GM13976 (cell line): Measurements from ENCODE around the gene COX7C.
"Not testable (repeated sequence)": the region's sequence is repeated elsewhere in the genome, so short reads cannot be mapped to it uniquely, and the experiment has no call there.

Source experiments
- DNase-seq: peaks from one replicate; pipeline ENCODE4 v3.0.0; 2012; ENCODE audit warnings: low spot score
- in situ Hi-C: fragments of 300-500 bp; cut with MboI; formaldehyde crosslinking; loops from one replicate; pipeline ENCODE4 v1.12.0; 2022; ENCODE audit warnings: low sequenced_read_pairs, mixed read lengths, inconsistent platforms; ENCODE audit not compliant: unreplicated experiment
- TF ChIP-seq, protein P1 (sequence below): IDR thresholded peaks from 2 replicates; pipeline ENCODE4 v1.5.1; 2012; ENCODE audit warnings: borderline replicate concordance, mild to moderate bottlenecking; ENCODE audit not compliant: insufficient read depth; ENCODE audit errors: extremely low read depth, missing control alignments, control extremely low read depth

The COX7C gene

DNA sequence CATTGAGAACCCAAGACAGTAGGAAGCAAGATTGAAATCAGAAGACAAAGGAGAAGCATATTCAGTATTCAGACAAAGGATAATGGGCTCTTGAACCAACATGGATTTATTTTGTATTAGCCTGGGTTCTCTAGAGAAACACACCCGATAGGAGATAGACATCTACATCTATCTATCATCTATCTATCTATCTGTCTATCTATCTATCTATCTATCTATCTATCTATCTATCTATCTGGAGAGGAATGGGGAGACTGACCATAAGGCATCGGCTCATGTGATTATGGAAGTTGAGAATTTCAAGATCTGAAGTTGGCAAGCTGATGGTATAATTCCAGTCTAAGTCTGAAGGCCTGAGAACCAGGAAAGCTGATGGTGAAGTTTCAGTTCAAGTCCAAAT, 13.4 kb downstream of the COX7C start:
- DNase-seq = no peak
- TF ChIP-seq, protein P1, sequence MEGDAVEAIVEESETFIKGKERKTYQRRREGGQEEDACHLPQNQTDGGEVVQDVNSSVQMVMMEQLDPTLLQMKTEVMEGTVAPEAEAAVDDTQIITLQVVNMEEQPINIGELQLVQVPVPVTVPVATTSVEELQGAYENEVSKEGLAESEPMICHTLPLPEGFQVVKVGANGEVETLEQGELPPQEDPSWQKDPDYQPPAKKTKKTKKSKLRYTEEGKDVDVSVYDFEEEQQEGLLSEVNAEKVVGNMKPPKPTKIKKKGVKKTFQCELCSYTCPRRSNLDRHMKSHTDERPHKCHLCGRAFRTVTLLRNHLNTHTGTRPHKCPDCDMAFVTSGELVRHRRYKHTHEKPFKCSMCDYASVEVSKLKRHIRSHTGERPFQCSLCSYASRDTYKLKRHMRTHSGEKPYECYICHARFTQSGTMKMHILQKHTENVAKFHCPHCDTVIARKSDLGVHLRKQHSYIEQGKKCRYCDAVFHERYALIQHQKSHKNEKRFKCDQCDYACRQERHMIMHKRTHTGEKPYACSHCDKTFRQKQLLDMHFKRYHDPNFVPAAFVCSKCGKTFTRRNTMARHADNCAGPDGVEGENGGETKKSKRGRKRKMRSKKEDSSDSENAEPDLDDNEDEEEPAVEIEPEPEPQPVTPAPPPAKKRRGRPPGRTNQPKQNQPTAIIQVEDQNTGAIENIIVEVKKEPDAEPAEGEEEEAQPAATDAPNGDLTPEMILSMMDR = no peak
- in situ Hi-C loops = no loop called here

DNA sequence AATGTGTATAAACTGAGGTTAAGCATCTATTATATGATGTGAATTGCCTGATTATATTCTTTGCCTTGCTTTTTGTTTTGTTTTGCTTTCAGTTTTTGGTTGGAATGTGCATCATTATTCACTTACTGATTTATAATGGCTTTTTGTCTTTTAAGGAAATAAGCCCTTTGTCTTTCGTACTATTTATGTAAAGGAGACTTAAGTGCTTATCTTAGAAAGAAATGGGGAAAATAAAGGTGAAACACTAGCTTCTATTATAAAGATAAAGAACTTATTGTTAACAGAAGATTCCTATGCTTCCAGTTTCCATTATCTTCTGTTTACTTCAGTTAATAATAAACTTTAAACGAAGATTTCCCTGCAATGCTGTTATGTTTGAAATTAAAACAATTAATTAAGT, 23.3 kb downstream of the COX7C start:
- in situ Hi-C loops = no loop called here
- TF ChIP-seq, protein P1 = no peak
- no peak for DNase-seq

DNA sequence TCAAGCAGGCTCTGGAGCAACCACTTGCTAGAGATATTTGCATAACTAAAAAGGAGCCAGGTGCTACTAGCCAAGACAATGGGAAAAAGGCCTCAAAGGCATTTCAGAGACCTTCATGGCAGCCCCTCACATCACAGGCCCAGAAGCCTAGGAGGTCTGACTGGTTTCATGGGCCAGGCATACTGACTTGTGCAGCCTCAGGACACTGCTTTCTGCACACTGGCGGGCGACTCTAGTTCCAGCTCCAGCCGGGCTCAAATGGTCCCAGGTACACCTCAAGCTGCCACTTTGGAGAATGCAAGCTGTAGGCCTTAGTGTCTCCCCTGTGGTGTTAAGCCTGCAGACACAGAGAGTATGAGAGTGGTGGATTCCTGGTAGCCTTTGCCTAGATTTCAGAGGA, 27.1 kb downstream of the COX7C start:
- in situ Hi-C loops = no loop called here
- DNase-seq = no peak
- TF ChIP-seq, protein P1 = no peak

DNA sequence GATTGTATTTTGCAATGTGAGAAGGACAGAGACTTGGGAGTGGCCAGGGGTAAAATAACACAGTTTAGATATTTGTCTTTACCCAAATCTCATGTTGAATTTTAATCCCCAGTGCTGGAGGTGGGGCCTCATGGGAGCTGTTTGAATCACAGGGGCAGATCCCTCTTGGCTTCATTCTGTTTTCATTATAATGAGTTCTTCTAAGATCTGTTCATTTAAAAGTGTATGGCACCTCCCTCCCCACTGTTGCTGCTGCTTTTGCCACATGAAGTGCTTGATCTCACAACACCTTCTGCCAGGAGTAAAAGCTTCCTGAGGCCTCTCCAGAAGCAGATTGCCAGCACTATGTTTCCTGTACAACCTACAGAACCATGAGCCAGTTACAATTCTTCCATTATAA, 28.1 kb downstream of the COX7C start:
- TF ChIP-seq, protein P1 = no peak
- DNase-seq = no peak
- in situ Hi-C loops = no loop called here

DNA sequence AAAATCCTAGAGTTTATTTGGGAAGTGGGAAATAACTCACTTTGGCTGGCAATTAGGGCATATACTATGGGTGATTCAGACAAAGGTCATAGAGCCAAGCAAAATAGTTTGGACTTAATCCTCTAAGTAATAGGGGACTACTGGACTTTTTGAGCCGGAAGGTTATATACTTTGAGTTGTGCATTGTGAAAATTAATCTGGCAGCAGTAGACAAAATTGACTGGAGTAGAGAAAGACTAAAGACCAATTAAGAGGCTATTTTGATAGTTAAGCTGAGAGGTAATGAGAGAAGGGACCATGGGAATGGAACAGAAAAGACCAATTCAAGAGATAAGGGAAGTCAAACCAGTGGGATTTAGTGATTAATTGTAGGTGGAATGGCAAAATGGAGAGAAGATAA, 28.9 kb downstream of the COX7C start:
- DNase-seq = no peak
- in situ Hi-C loops = no loop called here
- TF ChIP-seq, protein P1 = no peak

DNA sequence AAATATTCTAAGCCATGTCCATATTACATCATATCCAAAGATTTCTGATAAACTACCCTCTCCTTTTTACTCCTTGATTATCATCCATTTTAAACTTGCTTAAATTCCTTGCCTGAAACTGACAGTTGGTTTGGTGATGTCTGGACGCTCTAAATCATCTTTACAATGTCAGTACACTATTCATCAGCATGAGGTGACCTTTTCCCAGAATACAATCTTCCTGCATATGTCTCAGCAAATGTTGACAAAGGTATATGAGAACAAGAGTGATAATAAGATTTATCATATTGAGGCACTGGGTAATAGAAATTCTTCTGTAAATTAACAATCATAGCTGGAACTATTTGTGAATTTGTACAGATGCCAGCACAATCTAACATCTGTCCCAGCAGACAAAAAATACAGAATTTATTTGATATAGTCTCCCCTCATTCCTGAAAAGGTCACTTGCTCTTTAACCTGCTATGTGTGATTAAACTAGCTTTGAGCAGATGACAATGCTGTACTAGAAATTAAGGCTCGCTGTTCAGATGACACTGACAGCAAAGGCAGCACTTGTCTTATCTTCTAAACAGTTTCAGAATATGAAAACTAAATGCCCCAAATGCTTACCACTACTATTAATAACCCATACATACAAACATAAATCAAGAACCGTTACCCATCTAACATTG, 32.2 kb downstream of the COX7C start:
- TF ChIP-seq, protein P1 = no peak
- in situ Hi-C loops = no loop called here
- DNase-seq = no peak

DNA sequence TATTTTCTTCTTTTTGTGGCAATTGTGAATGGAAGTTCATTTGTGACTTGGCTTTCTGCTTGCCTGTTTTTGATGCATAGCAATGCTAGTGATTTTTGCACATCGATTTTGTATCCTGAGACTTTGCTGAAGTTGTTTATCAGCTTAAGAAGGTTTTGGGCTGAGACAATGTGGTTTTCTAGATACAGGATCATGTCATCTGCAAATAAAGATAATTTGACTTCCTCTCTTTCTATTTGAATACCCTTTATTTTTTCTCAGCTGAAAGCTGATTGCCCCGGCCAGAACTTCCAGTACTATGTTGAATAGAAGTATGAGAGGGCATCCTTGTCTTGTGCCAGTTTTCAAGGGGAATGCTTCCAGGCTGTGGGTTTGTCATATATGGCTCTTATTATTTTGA, 43.0 kb downstream of the COX7C start:
- in situ Hi-C loops, DNase-seq: not testable (repeated sequence)
